EH (cell line): ENCODE results near the gene SLC25A23.
"Not testable (repeated sequence)": the region's sequence is repeated elsewhere in the genome, so short reads cannot be mapped to it uniquely, and the experiment has no call there.

Experiments used
- DNase-seq: peaks from one replicate; pipeline ENCODE4 v3.0.0-alpha.2; 2015; ENCODE audit warnings: low read depth

SLC25A23 gene

GRCh38 chr19:6457958-6458694, 1.5 kb downstream of the SLC25A23 start:
- DNase-seq, result peak; percentile 23

GRCh38 chr19:6455924-6456323, 3.7 kb downstream of the SLC25A23 start:
- no peak for DNase-seq

- DNase-seq, result no peak
These were observed 5.5 kb downstream of the SLC25A23 start for GRCh38 chr19:6453951-6454565.

- no peak for DNase-seq
These were observed 6.7 kb downstream of the SLC25A23 start for GRCh38 chr19:6452899-6453298.

GRCh38 chr19:6452223-6452614, 7.4 kb downstream of the SLC25A23 start:
- DNase-seq, result no peak

- no peak for DNase-seq
These were observed 7.9 kb downstream of the SLC25A23 start for GRCh38 chr19:6451583-6452222.

- DNase-seq, result no peak
These were observed 9.4 kb downstream of the SLC25A23 start for GRCh38 chr19:6450166-6450565.

GRCh38 chr19:6448045-6448444, 11.5 kb downstream of the SLC25A23 start:
- no peak for DNase-seq

- DNase-seq, result no peak
These were observed 13.1 kb downstream of the SLC25A23 start for GRCh38 chr19:6446452-6446851.

- DNase-seq, result no peak
These were observed 15.6 kb downstream of the SLC25A23 start for GRCh38 chr19:6443986-6444385.

GRCh38 chr19:6442087-6442688, 17.4 kb downstream of the SLC25A23 start:
- no peak for DNase-seq

- no peak for DNase-seq
These were observed 18.7 kb downstream of the SLC25A23 start for GRCh38 chr19:6440905-6441304.

GRCh38 chr19:6439743-6440142, 19.8 kb downstream of the SLC25A23 start:
- no peak for DNase-seq

- DNase-seq, result no peak
These were observed 25.9 kb downstream of the SLC25A23 start, which contains the start of gene SLC25A41 for GRCh38 chr19:6433663-6434062. SLC25A41 (minus strand) TSS chr19:6433763; CDS start chr19:6433693, 70 bp downstream.

- no peak for DNase-seq
These were observed 26.4 kb downstream of the SLC25A23 start for GRCh38 chr19:6433165-6433564.

- no peak for DNase-seq
These were observed 27.7 kb downstream of the SLC25A23 start for GRCh38 chr19:6431891-6432290.

- DNase-seq, result no peak
These were observed 30.0 kb downstream of the SLC25A23 start for GRCh38 chr19:6429419-6430221.

- DNase-seq, result not testable (repeated sequence)
These were observed 30.7 kb downstream of the SLC25A23 start for GRCh38 chr19:6428692-6429418.

- no peak for DNase-seq
These were observed 32.5 kb downstream of the SLC25A23 start for GRCh38 chr19:6427131-6427530.

- no peak for DNase-seq
These were observed 33.6 kb downstream of the SLC25A23 start for GRCh38 chr19:6425732-6426620.
